Endothelial cell of umbilical vein (primary cell): Measurements from ENCODE around the gene GSPT2. TPM values are rescaled to one million over a fixed set of nuclear protein-coding genes. Genes with fewer than 3 reads are reported as not detected.
"Not testable (repeated sequence)": the region's sequence is repeated elsewhere in the genome, so short reads cannot be mapped to it uniquely, and the experiment has no call there.

Experiments
- BruUV-seq: library from RNA; stranded (reverse); fragments of 400-500 nt; replicated peaks from 2 replicates; lab custom pipeline; 2021; lab: Mats Ljungman, UMichigan
- CTCF ChIA-PET: fragments of 300-600, 350-600 bp; sonication (Branson Sonifier 250); formaldehyde crosslinking; loops from one replicate; lab custom pipeline; 2021; ENCODE audit warnings: antibody characterized with exemption, inconsistent platforms; lab: Charles Lee
- POLR2A ChIA-PET: fragments of 300-600, 350-600 bp; sonication (Branson Sonifier 250); formaldehyde crosslinking; loops from one replicate; lab custom pipeline; 2021; ENCODE audit warnings: antibody characterized with exemption, inconsistent platforms; lab: Charles Lee
- DNase-seq: peaks from one replicate; pipeline ENCODE4 v3.0.0-alpha.2; 2011; ENCODE audit warnings: low read depth, low spot score
- FAIRE-seq: peaks from 2 replicates; lab custom pipeline; 2011; peaks lifted over from hg19 to GRCh38; lab: Jason Lieb, UNC
- H2AFZ ChIP-seq: 2 replicates; pipeline ENCODE4 v1.6.0; 2012; ENCODE audit warnings: low read depth, low read length, control low read depth, inconsistent platforms
- H3K27ac ChIP-seq: 2 replicates; pipeline ENCODE4 v1.5.1; 2011; ENCODE audit warnings: low read depth, mild to moderate bottlenecking, control low read depth, low read length, moderate library complexity; ENCODE audit not compliant: insufficient read depth
- H3K27me3 ChIP-seq, 2 experiments: 2 replicates each; pipeline versions ENCODE4 v1.6.0 to v1.6.1; 2011; ENCODE audit warnings: low read length in 2 of 2, mixed read lengths in 1 of 2; ENCODE audit not compliant: control insufficient read depth in 2 of 2, insufficient read depth in 2 of 2
- H3K36me3 ChIP-seq, 2 experiments: 2 replicates in 1 of 2; 3 replicates in 1 of 2; pipeline ENCODE4 v1.5.1; 2011; ENCODE audit warnings: low read length in 2 of 2, mild to moderate bottlenecking in 1 of 2, moderate library complexity in 1 of 2; ENCODE audit not compliant: control insufficient read depth in 2 of 2, insufficient read depth in 2 of 2; ENCODE audit errors: extremely low read depth in 1 of 2
- H3K4me1 ChIP-seq: 3 replicates; pipeline ENCODE4 v1.5.1; 2011; ENCODE audit warnings: mild to moderate bottlenecking, low read length; ENCODE audit not compliant: control insufficient read depth, insufficient read depth; ENCODE audit errors: extremely low read depth
- H3K4me2 ChIP-seq: 2 replicates; pipeline ENCODE4 v1.6.1; 2011; ENCODE audit warnings: low read length, control low read depth, mixed read lengths; ENCODE audit not compliant: insufficient read depth
- H3K4me3 ChIP-seq, 3 experiments: fragments of 200-600 bp in 1 of 3; sonication (generic), shearing (Covaris generic) in 1 of 3; replicated peaks in 1 of 3; 2 replicates each; pipeline ENCODE4 v1.5.1; 2011 to 2016; ENCODE audit warnings: control low read depth in 3 of 3, low read length in 3 of 3, mild to moderate bottlenecking in 2 of 3, inconsistent platforms in 1 of 3, low read depth in 1 of 3, moderate library complexity in 1 of 3; ENCODE audit not compliant: insufficient read depth in 1 of 3
- H3K79me2 ChIP-seq: 2 replicates; pipeline ENCODE4 v1.6.0; 2012; ENCODE audit warnings: low read length, inconsistent platforms; ENCODE audit not compliant: control insufficient read depth, insufficient read depth
- H3K9ac ChIP-seq: replicated peaks from 2 replicates; pipeline ENCODE3; 2011; ENCODE audit warnings: low read length, control low read depth; ENCODE audit not compliant: insufficient read depth; ENCODE audit errors: extremely low read depth
- H3K9me1 ChIP-seq: replicated peaks from 3 replicates; pipeline ENCODE4 v1.6.0; 2011; ENCODE audit warnings: mild to moderate bottlenecking, low read length; ENCODE audit not compliant: control insufficient read depth, insufficient read depth; ENCODE audit errors: extremely low read depth
- H3K9me3 ChIP-seq: replicated peaks from 2 replicates; pipeline ENCODE4 v1.5.1; 2012; ENCODE audit warnings: low read length, inconsistent platforms; ENCODE audit not compliant: control insufficient read depth, insufficient read depth
- H4K20me1 ChIP-seq: replicated peaks from 2 replicates; pipeline ENCODE3; 2011; ENCODE audit warnings: mild to moderate bottlenecking, low read length; ENCODE audit not compliant: control insufficient read depth, insufficient read depth; ENCODE audit errors: extremely low read depth
- GATA2 ChIP-seq: IDR thresholded peaks from 2 replicates; pipeline ENCODE4 v1.7.0; 2011; ENCODE audit warnings: low read depth, mild to moderate bottlenecking, moderate library complexity, mixed read lengths, low read length; ENCODE audit not compliant: insufficient read length, insufficient read depth
- JUN ChIP-seq: IDR thresholded peaks from 2 replicates; pipeline ENCODE4 v1.6.1; 2011; ENCODE audit warnings: borderline replicate concordance, low read depth; ENCODE audit not compliant: insufficient read length, insufficient read depth
- dilution Hi-C: fragments of 300-500 bp; cut with MboI; formaldehyde crosslinking; loops from one replicate; pipeline ENCODE4 v1.15.0; 2019; ENCODE audit warnings: low sequenced_read_pairs; ENCODE audit not compliant: extremely low pct_ligation_motif_present
- intact Hi-C: fragments of 100-400 bp; cut with micrococcal nuclease; formaldehyde crosslinking; loops from one replicate; pipeline ENCODE4 v1.10.0; 2022
- polyA plus RNA-seq, 4 experiments: library from polyadenylated mRNA; depleted of rRNA in 3 of 4; stranded (reverse) in 3 of 4; unstranded in 1 of 4; fragments of >200 nt; gene quantifications; 2 replicates each; pipeline versions ENCODE4 v1.2.1 to v1.2.3, GENCODE V29; 2011 to 2012; ENCODE audit warnings: missing spikeins in 1 of 4
- total RNA-seq: library from RNA; stranded (reverse); gene quantifications from 2 replicates; pipeline ENCODE4 v1.2.3, GENCODE V29; 2021
- TF ChIP-seq, protein P1 (sequence below), 2 donors: IDR thresholded peaks; 1 replicate in 1 of 2; 2 replicates in 1 of 2; pipeline ENCODE4 v1.5.1; 2011; ENCODE audit warnings: low read length in 2 of 2, mild to moderate bottlenecking in 2 of 2, moderate library complexity in 2 of 2, control low read depth in 1 of 2, inconsistent platforms in 1 of 2, low read depth in 1 of 2; ENCODE audit not compliant: insufficient read depth in 1 of 2; ENCODE audit errors: extremely low read depth in 1 of 2

The GSPT2 gene
- total and polyA plus RNA-seq, 2 donors (not counting 3 experiments of a cell fraction or from before 2014, with no cell fraction given), result 2.1 to 7.5 TPM

- H2AFZ ChIP-seq, H3K79me2 ChIP-seq, H3K27ac ChIP-seq, H3K9ac ChIP-seq, H3K4me1 ChIP-seq, intact Hi-C loops, H3K9me3 ChIP-seq, H3K36me3 ChIP-seq, dilution Hi-C loops, H3K4me3 ChIP-seq, POLR2A ChIA-PET, BruUV-seq, H3K9me1 ChIP-seq, H4K20me1 ChIP-seq, FAIRE-seq, H3K4me2 ChIP-seq, CTCF ChIA-PET, DNase-seq, H3K27me3 ChIP-seq: not testable (repeated sequence)
Measured at GRCh38 chrX:51712943-51713647, 30.1 kb upstream of the GSPT2 start.

DNA sequence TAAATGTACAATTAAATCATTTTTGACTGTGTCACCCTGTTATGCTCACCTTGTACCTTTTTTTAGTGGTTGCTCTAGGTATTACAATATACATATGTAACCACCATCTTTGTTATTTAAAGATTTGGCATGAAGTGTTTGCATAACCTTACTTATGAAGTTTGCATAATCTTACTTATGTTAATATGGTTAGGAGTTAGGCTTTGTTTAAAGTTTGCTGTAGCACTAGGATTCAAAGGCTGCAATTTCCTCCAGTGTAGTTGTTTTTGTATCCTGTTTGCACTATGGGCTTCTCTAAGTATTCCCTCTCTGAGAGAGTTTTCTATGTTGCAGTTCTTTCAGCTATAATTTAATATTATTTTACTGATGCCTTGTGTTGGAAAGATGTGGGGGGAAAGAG is 15.0 kb upstream of the GSPT2 start:
- no peak for FAIRE-seq
- no peaks in the 10 kb centered on the region for H3K9me3 ChIP-seq
- H3K9me1 ChIP-seq, result no peaks in the 10 kb centered on the region
- H3K4me3 ChIP-seq, result no peak overlapping the region
- CTCF ChIA-PET, result no interaction called here
- H3K9ac ChIP-seq, result no peak overlapping the region
- H4K20me1 ChIP-seq, result no peaks in the 10 kb centered on the region
- dilution Hi-C loops, result no loop called here
- intact Hi-C loops, result no loop called here
- POLR2A ChIA-PET, result no interaction called here
- BruUV-seq, result no TSS peak
- no peak overlapping the region for H2AFZ ChIP-seq
- no peaks in the 10 kb centered on the region for H3K4me1 ChIP-seq
- DNase-seq, result no peak
- H3K79me2 ChIP-seq, result no peaks in the 10 kb centered on the region
- H3K27me3 ChIP-seq, result no peaks in the 10 kb centered on the region
- H3K27ac ChIP-seq, result no peak overlapping the region
- no peaks in the 10 kb centered on the region for H3K36me3 ChIP-seq
- no peak overlapping the region for H3K4me2 ChIP-seq
- TF ChIP-seq JUN (no peak), GATA2 (no peak)
- TF ChIP-seq, protein P1, sequence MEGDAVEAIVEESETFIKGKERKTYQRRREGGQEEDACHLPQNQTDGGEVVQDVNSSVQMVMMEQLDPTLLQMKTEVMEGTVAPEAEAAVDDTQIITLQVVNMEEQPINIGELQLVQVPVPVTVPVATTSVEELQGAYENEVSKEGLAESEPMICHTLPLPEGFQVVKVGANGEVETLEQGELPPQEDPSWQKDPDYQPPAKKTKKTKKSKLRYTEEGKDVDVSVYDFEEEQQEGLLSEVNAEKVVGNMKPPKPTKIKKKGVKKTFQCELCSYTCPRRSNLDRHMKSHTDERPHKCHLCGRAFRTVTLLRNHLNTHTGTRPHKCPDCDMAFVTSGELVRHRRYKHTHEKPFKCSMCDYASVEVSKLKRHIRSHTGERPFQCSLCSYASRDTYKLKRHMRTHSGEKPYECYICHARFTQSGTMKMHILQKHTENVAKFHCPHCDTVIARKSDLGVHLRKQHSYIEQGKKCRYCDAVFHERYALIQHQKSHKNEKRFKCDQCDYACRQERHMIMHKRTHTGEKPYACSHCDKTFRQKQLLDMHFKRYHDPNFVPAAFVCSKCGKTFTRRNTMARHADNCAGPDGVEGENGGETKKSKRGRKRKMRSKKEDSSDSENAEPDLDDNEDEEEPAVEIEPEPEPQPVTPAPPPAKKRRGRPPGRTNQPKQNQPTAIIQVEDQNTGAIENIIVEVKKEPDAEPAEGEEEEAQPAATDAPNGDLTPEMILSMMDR (IDR thresholded peaks at IDR 0.05; ENCODE audit: extremely low read depth in 1 of 2, insufficient read depth in 1 of 2, low read depth in 1 of 2, low read length in 2 of 2), result no peak
